Aorta (tissue), 5 donors: ENCODE results near the gene INTS4. TPM values are rescaled to one million over a fixed set of nuclear protein-coding genes. Genes with fewer than 3 reads are reported as not detected.
"Not testable (repeated sequence)": the region's sequence is repeated elsewhere in the genome, so short reads cannot be mapped to it uniquely, and the experiment has no call there.

Experiments used
- ATAC-seq: fragments of 200-7000 bp; cut with Tn5 transposase; one replicate; pipeline ENCODE4 v1.9.1; 2022; ENCODE audit warnings: moderate library complexity; ENCODE audit not compliant: low FRiP score
- DNase-seq, 2 donors: peaks; one replicate each; pipeline ENCODE4 v3.0.0-alpha.2; 2020
- H3K27ac ChIP-seq, 2 donors: one replicate each; pipeline ENCODE4 v1.5.1; 2013; ENCODE audit warnings: low read length in 2 of 2, mild to moderate bottlenecking in 2 of 2, moderate library complexity in 2 of 2, control low read depth in 1 of 2, inconsistent platforms in 1 of 2, low read depth in 1 of 2
- H3K27me3 ChIP-seq, 2 donors: one replicate each; pipeline ENCODE4 v1.6.1; 2013; ENCODE audit warnings: control low read depth in 1 of 2, low read length in 1 of 2, mild to moderate bottlenecking in 1 of 2, moderate library complexity in 1 of 2; ENCODE audit not compliant: insufficient read depth in 2 of 2, control insufficient read depth in 1 of 2
- H3K36me3 ChIP-seq, 2 donors: one replicate each; pipeline ENCODE4 v1.6.1; 2013; ENCODE audit warnings: control low read depth in 1 of 2, low read length in 1 of 2, mild to moderate bottlenecking in 1 of 2; ENCODE audit not compliant: insufficient read depth in 2 of 2, control insufficient read depth in 1 of 2
- H3K4me1 ChIP-seq, 2 donors: one replicate each; pipeline ENCODE4 v1.6.1; 2013; ENCODE audit warnings: low read length in 2 of 2, control low read depth in 1 of 2, mild to moderate bottlenecking in 1 of 2, moderate library complexity in 1 of 2; ENCODE audit not compliant: insufficient read depth in 2 of 2, control insufficient read depth in 1 of 2
- H3K4me3 ChIP-seq, 2 donors: one replicate each; pipeline ENCODE4 v1.5.1; 2013; ENCODE audit warnings: low read length in 2 of 2, control low read depth in 1 of 2, mild to moderate bottlenecking in 1 of 2
- H3K9me3 ChIP-seq: one replicate; pipeline ENCODE4 v1.6.1; 2013; ENCODE audit warnings: mild to moderate bottlenecking, low read length; ENCODE audit not compliant: control insufficient read depth
- WGBS, 2 donors: extraction: QIAGEN DNeasy Blood & Tissue Kit; methylation state at CpG; one replicate each; pipeline ENCODE4 v1.1.7; 2013; 5-methylcytosine and 5-hydroxymethylcytosine counted together
- intact Hi-C, 2 donors: fragments of 100-400 bp; cut with DNase I; formaldehyde crosslinking; loops; one replicate each; pipeline versions ENCODE4 v1.14.2 to v1.15.0; 2022
- polyA plus RNA-seq, 2 donors: library from polyadenylated mRNA; stranded (reverse); fragments of 200-250 nt; gene quantifications; one replicate each; pipeline ENCODE4 v1.2.3, GENCODE V29; 2013
- total RNA-seq, 2 donors: library from RNA; stranded (reverse); fragmentation: NEBNext Ultra II Directional; extraction: Animal tissue kit (Norgen Biotek cat#: 25700); gene quantifications; one replicate each; pipeline ENCODE4 v1.2.1, GENCODE V29; 2021
- donor health status: healthy with polysubstance abuse.
- donor health status: Bipolar disorder and iron deficiency.
- donor health status: DM: no; HTN: no; CAD: no.
- donor health status: DM: no; HTN: no; CAD: no.
- donor health status: DM: yes; HTN: yes; CAD: no.

The INTS4 gene
- total and polyA plus RNA-seq, 4 donors: 11.6 to 40.2 (median 31.2) TPM

- DNase-seq, H3K9me3 ChIP-seq, H3K27me3 ChIP-seq, ATAC-seq, H3K4me3 ChIP-seq, intact Hi-C loops, H3K36me3 ChIP-seq, H3K4me1 ChIP-seq, H3K27ac ChIP-seq: not testable (repeated sequence)
- 98% methylated on average over 8 of the region's 8 CpGs for WGBS, 2 donors
These were observed 8.0 kb downstream of the INTS4 start for GRCh38 chr11:77986456-77986855.

- WGBS, 2 donors: 92 to 96% methylated on average over 2 of the region's 2 CpGs
- peaks cover 2% of the 10 kb centered on the region in 2 donors for H3K36me3 ChIP-seq
- no peaks in the 10 kb centered on the region for H3K9me3 ChIP-seq
These were observed 13.0 kb downstream of the INTS4 start for GRCh38 chr11:77981346-77981947.

GRCh38 chr11:77968337-77968736 is 26.1 kb downstream of the INTS4 start:
- DNase-seq: no peak
- Histone ChIP-seq H3K4me3 (no peak overlapping the region), H3K4me1 (no peaks in the 10 kb centered on the region), H3K27me3 (no peaks in the 10 kb centered on the region), H3K36me3 (no peaks in the 10 kb centered on the region), H3K9me3 (no peaks in the 10 kb centered on the region), H3K27ac (no peak overlapping the region)
- 95 to 98% methylated on average over 2 of the region's 2 CpGs for WGBS, 2 donors
- intact Hi-C loops: no loop called here
- no peak for ATAC-seq

More at GRCh38 chr11:77981346-77981947, 13.0 kb downstream of the INTS4 start:
- H3K27ac ChIP-seq: no peak overlapping the region
- H3K4me3 ChIP-seq: no peak overlapping the region
- H3K27me3 ChIP-seq: no peaks in the 10 kb centered on the region
- intact Hi-C loops: no loop called here
- ATAC-seq (no peak), DNase-seq (no peak)
- no peaks in the 10 kb centered on the region for H3K4me1 ChIP-seq

GRCh38 chr11:77967753-77968152 is 26.7 kb downstream of the INTS4 start:
- Histone ChIP-seq H3K9me3 (no peaks in the 10 kb centered on the region), H3K27ac (no peak overlapping the region), H3K27me3 (no peaks in the 10 kb centered on the region), H3K36me3 (no peaks in the 10 kb centered on the region), H3K4me1 (no peaks in the 10 kb centered on the region), H3K4me3 (no peak overlapping the region)
- ATAC-seq (no peak), DNase-seq (no peak)
- intact Hi-C loops: no loop called here

- Histone ChIP-seq H3K4me3 (no peak overlapping the region), H3K4me1 (no peaks in the 10 kb centered on the region)
- intact Hi-C loops: no loop called here
These were observed 27.3 kb downstream of the INTS4 start for GRCh38 chr11:77967121-77967520.

GRCh38 chr11:77966338-77966737 is 28.1 kb downstream of the INTS4 start:
- H3K27ac ChIP-seq: no peak overlapping the region
- no peaks in the 10 kb centered on the region for H3K36me3 ChIP-seq
- no peaks in the 10 kb centered on the region for H3K27me3 ChIP-seq
- no peak overlapping the region for H3K4me3 ChIP-seq
- no peaks in the 10 kb centered on the region for H3K9me3 ChIP-seq
- intact Hi-C loops: no loop called here
- H3K4me1 ChIP-seq: no peaks in the 10 kb centered on the region
- DNase-seq (no peak), ATAC-seq (no peak)
- WGBS, 2 donors: 80 to 91% methylated on average over 2 of the region's 2 CpGs

More at GRCh38 chr11:77967121-77967520, 27.3 kb downstream of the INTS4 start:
- WGBS, 2 donors: 91 to 97% methylated on average over 2 of the region's 2 CpGs
- no peak for DNase-seq
- Histone ChIP-seq H3K27ac (no peak overlapping the region), H3K36me3 (no peaks in the 10 kb centered on the region), H3K9me3 (no peaks in the 10 kb centered on the region), H3K27me3 (no peaks in the 10 kb centered on the region)
- ATAC-seq: no peak

GRCh38 chr11:77959434-77959833 is 35.0 kb downstream of the INTS4 start:
- DNase-seq (no peak), ATAC-seq (no peak)
- Histone ChIP-seq H3K9me3 (no peaks in the 10 kb centered on the region), H3K4me3 (no peak overlapping the region), H3K27me3 (no peaks in the 10 kb centered on the region), H3K27ac (no peak overlapping the region), H3K36me3 (peaks cover 0 to 3% of the 10 kb centered on the region in 2 donors), H3K4me1 (no peaks in the 10 kb centered on the region)
- intact Hi-C loops: no loop called here
- WGBS, 2 donors: 60 to 63% methylated on average over 4 of the region's 4 CpGs

- H3K4me1 ChIP-seq, ATAC-seq, intact Hi-C loops, H3K4me3 ChIP-seq, H3K36me3 ChIP-seq, DNase-seq, H3K27ac ChIP-seq, H3K9me3 ChIP-seq, H3K27me3 ChIP-seq: not testable (repeated sequence)
- 63 to 69% methylated on average over 3 of the region's 3 CpGs for WGBS, 2 donors
These were observed 35.8 kb downstream of the INTS4 start for GRCh38 chr11:77958583-77959177.

GRCh38 chr11:77943296-77943695 is 51.2 kb downstream of the INTS4 start:
- H3K9me3 ChIP-seq, H3K4me1 ChIP-seq, H3K4me3 ChIP-seq, H3K27ac ChIP-seq, intact Hi-C loops, H3K36me3 ChIP-seq, DNase-seq, H3K27me3 ChIP-seq, ATAC-seq: not testable (repeated sequence)
- 87 to 89% methylated on average over 1 of the region's 1 CpG for WGBS, 2 donors
